Nasal cavity respiratory epithelium epithelial cell of viscerocranial mucosa (primary cell): ENCODE results near the gene MAT1A. TPM values are rescaled to one million over a fixed set of nuclear protein-coding genes. Genes with fewer than 3 reads are reported as not detected.

Experiments
- total RNA-seq: library from RNA; depleted of rRNA; stranded (reverse); fragments of >200 nt; gene quantifications from 2 replicates; pipeline ENCODE4 v1.2.3, GENCODE V29; 2014

Gene MAT1A
- total RNA-seq: 1.00 TPM in 1 of 2 replicates, not detected in the other

DNA sequence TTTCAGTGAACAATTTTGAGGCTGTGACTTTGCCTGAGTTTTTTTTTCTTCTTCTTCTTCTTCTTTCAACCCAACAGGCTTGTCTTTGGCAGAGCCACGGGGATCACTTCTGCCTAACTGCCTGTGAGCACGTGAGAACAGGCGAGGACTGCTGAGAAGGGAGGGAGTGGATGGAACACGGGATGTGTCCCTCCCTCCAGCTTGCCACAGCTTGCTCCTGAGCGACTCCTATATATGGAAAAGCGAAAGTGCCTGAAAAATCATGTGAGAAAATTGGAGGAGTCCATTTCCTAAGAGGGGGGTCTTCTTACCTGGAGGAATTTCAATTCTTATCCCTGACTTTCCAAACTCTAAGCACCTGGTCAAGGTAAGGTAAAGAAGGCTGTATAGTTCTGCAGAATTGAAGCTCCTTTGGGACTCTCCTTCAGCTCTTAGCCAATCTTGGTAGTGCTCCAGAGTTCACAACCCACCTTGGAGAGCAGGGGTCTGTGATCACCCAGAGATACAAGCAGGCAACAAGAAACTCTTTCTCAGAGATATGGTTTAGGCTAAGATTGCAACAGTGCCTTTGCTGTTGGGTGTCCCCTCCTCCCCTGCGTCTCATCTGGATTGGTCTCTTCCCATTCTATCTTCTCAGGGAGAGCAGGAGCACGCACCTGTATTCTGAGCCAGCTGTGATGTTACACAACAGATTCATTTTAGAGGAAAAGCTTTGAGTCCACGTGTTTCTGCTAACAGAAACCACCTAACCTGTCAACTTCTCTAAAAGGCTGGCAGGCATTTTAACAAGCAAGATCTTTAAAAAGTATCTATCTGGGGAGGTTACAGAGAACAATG lies at the start of gene MAT1A:
MAT1A (minus strand) TSS at position 208 of the 837 bp plus-strand sequence. CDS start 235 bp downstream, outside the sequence.

Other genes with a start within 250 kb of the MAT1A start
- 13.0 and 20.7 TPM in 2 replicates for gene TMEM254, start 211.0 kb downstream of the MAT1A start, total RNA-seq
- gene PLAC9, start 156.9 kb downstream of the MAT1A start, total RNA-seq: not detected in 2 replicates
- gene ANXA11, start 84.1 kb downstream of the MAT1A start, total RNA-seq: 22.6 and 54.8 TPM in 2 replicates
- gene DYDC1, start 67.1 kb upstream of the MAT1A start, total RNA-seq: not detected in 2 replicates
- gene DYDC2, start 67.1 kb upstream of the MAT1A start, total RNA-seq: not detected in 2 replicates
- gene PRXL2A, start 118.9 kb upstream of the MAT1A start, total RNA-seq: 24.9 and 74.5 TPM in 2 replicates
- gene TSPAN14, start 164.7 kb upstream of the MAT1A start, total RNA-seq: 18.1 and 131 TPM in 2 replicates
- gene SH2D4B, start 248.2 kb upstream of the MAT1A start, total RNA-seq: under 0.01 and 0.07 TPM in 2 replicates